Parathyroid adenoma (tissue), 2 donors: ENCODE results near the gene MORN3.
A peak's percentile ranks its signal among the peaks of the same experiment; 100 is the strongest.
"Not testable (repeated sequence)": the region's sequence is repeated elsewhere in the genome, so short reads cannot be mapped to it uniquely, and the experiment has no call there.

Experiments used
- H2AFZ ChIP-seq: fragments of 300-600 bp; sonication (generic); one replicate; pipeline ENCODE4 v1.7.0; 2017; ENCODE audit warnings: antibody characterized with exemption, mild to moderate bottlenecking
- H3K27ac ChIP-seq: fragments of 300-600 bp; sonication (generic); one replicate; pipeline ENCODE4 v1.7.0; 2017
- H3K27me3 ChIP-seq: fragments of 300-600 bp; sonication (generic); one replicate; pipeline ENCODE4 v1.7.0; 2017; ENCODE audit warnings: low read length; ENCODE audit not compliant: control insufficient read depth, insufficient read depth
- H3K36me3 ChIP-seq: fragments of 300-600 bp; sonication (generic); one replicate; pipeline ENCODE4 v1.7.0; 2017; ENCODE audit warnings: low read length; ENCODE audit not compliant: control insufficient read depth, insufficient read depth
- H3K4me1 ChIP-seq: fragments of 300-600 bp; sonication (generic); one replicate; pipeline ENCODE4 v1.7.0; 2017; ENCODE audit warnings: control low read depth
- H3K4me2 ChIP-seq: fragments of 300-600 bp; sonication (generic); one replicate; pipeline ENCODE4 v1.7.0; 2017; ENCODE audit warnings: low read length
- H3K4me3 ChIP-seq: fragments of 300-600 bp; sonication (generic); one replicate; pipeline ENCODE4 v1.7.0; 2017; ENCODE audit warnings: low read depth, low read length
- H3K79me2 ChIP-seq: fragments of 300-600 bp; sonication (generic); one replicate; pipeline ENCODE4 v1.7.0; 2017; ENCODE audit warnings: control low read depth
- H3K9ac ChIP-seq: fragments of 300-600 bp; sonication (generic); one replicate; pipeline ENCODE4 v1.7.0; 2017; ENCODE audit warnings: mild to moderate bottlenecking
- H3K9me3 ChIP-seq: fragments of 300-600 bp; sonication (generic); one replicate; pipeline ENCODE4 v1.7.0; 2017; ENCODE audit warnings: low read length; ENCODE audit not compliant: control insufficient read depth
- TF ChIP-seq, protein P1 (sequence below): fragments of 300-600 bp; sonication (generic); IDR thresholded peaks from one replicate; pipeline ENCODE4 v1.7.0; 2017; ENCODE audit warnings: antibody characterized with exemption, mild to moderate bottlenecking
- donor health status: primary hyperparathyroidism.

The MORN3 gene

DNA sequence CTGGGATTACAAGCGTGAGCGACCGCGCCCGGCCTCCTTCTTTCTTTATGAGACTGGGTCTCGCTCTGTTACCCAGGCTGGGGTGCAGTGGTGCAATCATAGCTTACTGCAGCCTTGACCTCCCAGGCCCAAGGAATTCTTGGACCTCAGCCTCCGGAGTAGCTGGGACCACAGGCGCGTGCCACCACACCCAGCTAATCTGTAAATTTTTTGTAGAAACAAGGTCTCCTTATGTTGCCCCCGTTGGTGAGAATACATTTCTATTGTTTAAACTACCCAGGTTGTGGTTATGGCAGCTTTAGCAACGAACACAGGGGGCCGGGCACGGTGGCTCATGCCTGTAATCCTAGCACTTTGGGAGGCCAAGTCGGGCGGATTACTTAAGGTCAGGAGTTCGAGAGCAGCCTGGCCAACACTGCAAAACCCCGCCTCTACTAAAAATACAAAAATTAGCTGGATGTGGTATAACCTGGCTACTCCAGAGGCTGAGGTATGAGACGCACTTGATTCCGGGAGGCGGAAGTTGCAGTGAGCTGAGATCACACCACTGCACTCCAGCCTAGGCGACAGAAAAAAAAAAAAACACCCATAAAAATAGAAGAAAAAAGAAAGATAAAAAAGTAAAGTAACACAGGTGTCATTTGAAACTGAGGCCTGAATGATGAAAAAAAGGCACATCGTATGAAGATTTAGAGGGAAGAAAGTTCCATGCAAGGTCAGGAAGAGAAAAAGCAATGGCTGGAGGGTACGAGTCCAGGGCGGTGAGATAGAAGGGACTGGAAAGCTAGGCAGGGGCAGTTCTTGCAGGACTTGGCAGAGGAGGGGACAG is 42.1 kb upstream of the MORN3 start:
- no peaks in the 10 kb centered on the region for H3K27me3 ChIP-seq
- H3K4me1 ChIP-seq = peaks cover 11% of the 10 kb centered on the region
- peaks cover 5% of the 10 kb centered on the region for H3K79me2 ChIP-seq
- H3K4me3 ChIP-seq = peak overlapping the region; percentile 95
- H3K4me2 ChIP-seq = peak overlapping the region; percentile 64
- H3K36me3 ChIP-seq = no peaks in the 10 kb centered on the region
- TF ChIP-seq, protein P1, sequence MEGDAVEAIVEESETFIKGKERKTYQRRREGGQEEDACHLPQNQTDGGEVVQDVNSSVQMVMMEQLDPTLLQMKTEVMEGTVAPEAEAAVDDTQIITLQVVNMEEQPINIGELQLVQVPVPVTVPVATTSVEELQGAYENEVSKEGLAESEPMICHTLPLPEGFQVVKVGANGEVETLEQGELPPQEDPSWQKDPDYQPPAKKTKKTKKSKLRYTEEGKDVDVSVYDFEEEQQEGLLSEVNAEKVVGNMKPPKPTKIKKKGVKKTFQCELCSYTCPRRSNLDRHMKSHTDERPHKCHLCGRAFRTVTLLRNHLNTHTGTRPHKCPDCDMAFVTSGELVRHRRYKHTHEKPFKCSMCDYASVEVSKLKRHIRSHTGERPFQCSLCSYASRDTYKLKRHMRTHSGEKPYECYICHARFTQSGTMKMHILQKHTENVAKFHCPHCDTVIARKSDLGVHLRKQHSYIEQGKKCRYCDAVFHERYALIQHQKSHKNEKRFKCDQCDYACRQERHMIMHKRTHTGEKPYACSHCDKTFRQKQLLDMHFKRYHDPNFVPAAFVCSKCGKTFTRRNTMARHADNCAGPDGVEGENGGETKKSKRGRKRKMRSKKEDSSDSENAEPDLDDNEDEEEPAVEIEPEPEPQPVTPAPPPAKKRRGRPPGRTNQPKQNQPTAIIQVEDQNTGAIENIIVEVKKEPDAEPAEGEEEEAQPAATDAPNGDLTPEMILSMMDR = no peak
- peak overlapping the region; percentile 95 for H2AFZ ChIP-seq
- no peaks in the 10 kb centered on the region for H3K9me3 ChIP-seq
- peak overlapping the region; percentile 39 for H3K27ac ChIP-seq
- H3K9ac ChIP-seq = no peak overlapping the region

GRCh38 chr12:121709478-121709961 is 40.1 kb upstream of the MORN3 start:
- Histone ChIP-seq H3K9ac (no peak overlapping the region), H3K27ac (no peak overlapping the region), H3K4me1 (peaks cover 11% of the 10 kb centered on the region), H3K79me2 (peaks cover 5% of the 10 kb centered on the region), H3K36me3 (no peaks in the 10 kb centered on the region), H3K4me3 (no peak overlapping the region), H3K4me2 (no peak overlapping the region), H2AFZ (no peak overlapping the region), H3K9me3 (no peaks in the 10 kb centered on the region), H3K27me3 (no peaks in the 10 kb centered on the region)
- TF ChIP-seq, protein P1 = no peak

GRCh38 chr12:121709064-121709424 is 39.6 kb upstream of the MORN3 start:
- H3K4me2 ChIP-seq, H3K27me3 ChIP-seq, H3K9me3 ChIP-seq, H3K79me2 ChIP-seq, H2AFZ ChIP-seq, H3K9ac ChIP-seq, H3K36me3 ChIP-seq, H3K4me3 ChIP-seq, H3K27ac ChIP-seq: not testable (repeated sequence)
- H3K4me1 ChIP-seq = peaks cover 11% of the 10 kb centered on the region

- Histone ChIP-seq H3K9ac (no peak overlapping the region), H3K36me3 (no peaks in the 10 kb centered on the region), H2AFZ (no peak overlapping the region), H3K4me3 (no peak overlapping the region), H3K4me1 (peaks cover 7% of the 10 kb centered on the region), H3K79me2 (peaks cover 5% of the 10 kb centered on the region), H3K9me3 (no peaks in the 10 kb centered on the region), H3K27me3 (no peaks in the 10 kb centered on the region), H3K27ac (no peak overlapping the region), H3K4me2 (no peak overlapping the region)
- TF ChIP-seq, protein P1 = no peak
Observed at GRCh38 chr12:121708313-121709063, 39.0 kb upstream of the MORN3 start.

DNA sequence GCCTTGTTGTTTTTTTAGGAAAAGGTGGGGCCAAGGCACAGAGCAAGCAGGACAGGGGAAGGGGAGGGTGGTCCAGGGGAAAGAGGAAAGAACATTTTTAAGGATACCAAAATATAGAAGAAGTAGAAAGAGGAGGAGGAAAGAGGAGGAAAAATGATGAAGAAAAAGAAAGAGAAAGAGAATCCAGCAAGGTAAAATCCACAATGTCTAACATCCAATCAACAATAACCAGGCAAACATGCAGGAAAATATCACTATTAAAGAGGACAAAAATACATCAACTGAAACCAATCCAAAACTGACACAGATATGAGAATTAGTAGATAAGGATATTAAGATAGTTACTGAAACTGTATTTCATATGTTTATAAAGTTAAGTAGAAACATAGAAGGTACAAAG is 36.1 kb upstream of the MORN3 start:
- Histone ChIP-seq H3K9me3 (no peaks in the 10 kb centered on the region), H3K79me2 (no peaks in the 10 kb centered on the region), H3K36me3 (no peaks in the 10 kb centered on the region), H3K27me3 (no peaks in the 10 kb centered on the region), H3K4me1 (no peaks in the 10 kb centered on the region), H3K4me3 (no peak overlapping the region), H3K4me2 (no peak overlapping the region), H3K27ac (no peak overlapping the region), H2AFZ (no peak overlapping the region), H3K9ac (no peak overlapping the region)
- TF ChIP-seq, protein P1 = no peak
